Caco-2 (cell line): ENCODE data around the gene CHI3L2. TPM values are rescaled to one million over a fixed set of nuclear protein-coding genes. Genes with fewer than 3 reads are reported as not detected.

ENCODE experiments used
- BruUV-seq: library from RNA; stranded (reverse); fragments of 400-500 nt; replicated peaks from 2 replicates; lab custom pipeline; 2021; lab: Mats Ljungman, UMichigan
- CTCF ChIA-PET: fragments of 300-600 bp; sonication (Branson Sonifier 250); formaldehyde crosslinking; loops from one replicate; lab custom pipeline; 2022; ENCODE audit warnings: antibody characterized with exemption; lab: Charles Lee
- POLR2A ChIA-PET: fragments of 300-600 bp; sonication (Branson Sonifier 250); formaldehyde crosslinking; loops from one replicate; lab custom pipeline; 2022; ENCODE audit warnings: antibody characterized with exemption; lab: Charles Lee
- DNase-seq, 2 experiments: peaks; one replicate each; pipeline versions ENCODE4 v3.0.0 to v3.0.0-alpha.2; 2020 to 2022
- H3K27me3 ChIP-seq: replicated peaks from 2 replicates; pipeline ENCODE4 v1.6.0; 2011; ENCODE audit warnings: low read length; ENCODE audit not compliant: control insufficient read depth, insufficient read depth
- H3K36me3 ChIP-seq: 2 replicates; pipeline ENCODE4 v1.5.1; 2011; ENCODE audit warnings: low read length; ENCODE audit not compliant: control insufficient read depth, insufficient read depth
- H3K4me1 ChIP-seq: fragments of 250-450 bp; sonication (Bioruptor Pico); 2 replicates; pipeline ENCODE4 v1.5.1; 2020; ENCODE audit warnings: mild to moderate bottlenecking
- H3K4me3 ChIP-seq: 2 replicates; pipeline ENCODE4 v1.5.1; 2011; ENCODE audit warnings: low read depth, mild to moderate bottlenecking, control low read depth, low read length
- H3K9me3 ChIP-seq: fragments of 250-450 bp; sonication (Bioruptor Pico); 2 replicates; pipeline ENCODE4 v1.5.1; 2020; ENCODE audit warnings: mild to moderate bottlenecking, moderate library complexity
- H3K27ac Mint-ChIP-seq: one replicate; pipeline ENCODE4 v1.8.0; 2022; ENCODE audit warnings: mixed read lengths; ENCODE audit not compliant: unreplicated experiment
- H3K27me3 Mint-ChIP-seq: one replicate; pipeline ENCODE4 v1.8.0; 2022; ENCODE audit warnings: mixed read lengths; ENCODE audit not compliant: insufficient read depth, unreplicated experiment
- H3K36me3 Mint-ChIP-seq: one replicate; pipeline ENCODE4 v1.8.0; 2022; ENCODE audit warnings: mild to moderate bottlenecking, mixed read lengths; ENCODE audit not compliant: insufficient read depth, unreplicated experiment
- H3K4me1 Mint-ChIP-seq: one replicate; pipeline ENCODE4 v1.8.0; 2022; ENCODE audit warnings: low read depth, mixed read lengths; ENCODE audit not compliant: unreplicated experiment
- H3K4me3 Mint-ChIP-seq: one replicate; pipeline ENCODE4 v1.8.0; 2022; ENCODE audit warnings: mild to moderate bottlenecking, moderate library complexity, mixed read lengths; ENCODE audit not compliant: unreplicated experiment
- H3K9me3 Mint-ChIP-seq: one replicate; pipeline ENCODE4 v1.8.0; 2022; ENCODE audit warnings: mixed read lengths; ENCODE audit not compliant: unreplicated experiment
- CTCF ChIP-seq, 2 experiments: fragments of 200-600 bp in 1 of 2; IDR thresholded peaks; 1 replicate in 1 of 2; 2 replicates in 1 of 2; pipeline versions ENCODE4 v1.5.1 to v1.8.0; 2011 to 2022; ENCODE audit warnings: antibody characterized with exemption in 1 of 2, control low read depth in 1 of 2, inconsistent platforms in 1 of 2, low read depth in 1 of 2, low read length in 1 of 2, mild to moderate bottlenecking in 1 of 2, moderate library complexity in 1 of 2; ENCODE audit not compliant: insufficient read depth in 1 of 2, severe bottlenecking in 1 of 2, unreplicated experiment in 1 of 2
- intact Hi-C: fragments of 100-400 bp; cut with micrococcal nuclease; formaldehyde crosslinking; loops from one replicate; pipeline ENCODE4 v1.10.0; 2022; ENCODE audit not compliant: unreplicated experiment
- total RNA-seq: library from RNA; stranded (reverse); gene quantifications from 2 replicates; pipeline ENCODE4 v1.2.3, GENCODE V29; 2022

Gene CHI3L2
- total RNA-seq, 1 experiment from 2014 or later = not detected

GRCh38 chr1:111253876-111254275 is 26.4 kb downstream of the CHI3L2 start:
- ChIA-PET CTCF (no interaction called here), POLR2A (no interaction called here)
- Histone ChIP-seq H3K27me3 (no peaks in the 10 kb centered on the region), H3K9me3 (no peaks in the 10 kb centered on the region), H3K4me3 (no peak overlapping the region), H3K36me3 (no peaks in the 10 kb centered on the region), H3K4me1 (no peaks in the 10 kb centered on the region)
- Mint-ChIP-seq H3K9me3 (no peaks in the 10 kb centered on the region), H3K4me3 (no peak overlapping the region), H3K27me3 (no peaks in the 10 kb centered on the region), H3K36me3 (no peaks in the 10 kb centered on the region), H3K4me1 (no peaks in the 10 kb centered on the region), H3K27ac (no peak overlapping the region)
- TF ChIP-seq CTCF (IDR thresholded peaks at IDR 0.05; ENCODE audit: insufficient read depth in 1 of 2, low read depth in 1 of 2, low read length in 1 of 2, severe bottlenecking in 1 of 2, unreplicated experiment in 1 of 2) = no peak
- DNase-seq = no peak
- BruUV-seq = no TSS peak
- intact Hi-C loops = no loop called here

- peaks cover 4% of the 10 kb centered on the region; the same call in 1 of the 2 replicates for H3K4me1 ChIP-seq
- intact Hi-C loops = no loop called here
- H3K9me3 ChIP-seq = no peaks in the 10 kb centered on the region
- POLR2A ChIA-PET = no interaction called here
- Mint-ChIP-seq H3K4me3 (no peak overlapping the region), H3K27me3 (no peaks in the 10 kb centered on the region), H3K9me3 (no peaks in the 10 kb centered on the region), H3K27ac (no peak overlapping the region), H3K36me3 (no peaks in the 10 kb centered on the region), H3K4me1 (no peaks in the 10 kb centered on the region)
- DNase-seq = no peak
- H3K27me3 ChIP-seq = no peaks in the 10 kb centered on the region
- no TSS peak for BruUV-seq
- TF ChIP-seq CTCF (IDR thresholded peaks at IDR 0.05; ENCODE audit: insufficient read depth in 1 of 2, low read depth in 1 of 2, low read length in 1 of 2, severe bottlenecking in 1 of 2, unreplicated experiment in 1 of 2) = no peak
- no peaks in the 10 kb centered on the region for H3K36me3 ChIP-seq
- CTCF ChIA-PET = no interaction called here
- H3K4me3 ChIP-seq = no peak overlapping the region
Observed at GRCh38 chr1:111256988-111257658, 29.6 kb downstream of the CHI3L2 start.

GRCh38 chr1:111267801-111268508 is 40.4 kb downstream of the CHI3L2 start:
- H3K36me3 Mint-ChIP-seq = no peaks in the 10 kb centered on the region
- H3K4me1 ChIP-seq = no peaks in the 10 kb centered on the region
- H3K27me3 ChIP-seq = no peaks in the 10 kb centered on the region
- no peak overlapping the region for H3K4me3 ChIP-seq
- H3K27ac Mint-ChIP-seq = no peak overlapping the region
- H3K27me3 Mint-ChIP-seq = no peaks in the 10 kb centered on the region
- no peaks in the 10 kb centered on the region for H3K9me3 Mint-ChIP-seq
- ChIA-PET CTCF (no interaction called here), POLR2A (no interaction called here)
- no peaks in the 10 kb centered on the region for H3K4me1 Mint-ChIP-seq
- H3K9me3 ChIP-seq = no peaks in the 10 kb centered on the region
- intact Hi-C loops = no loop called here
- BruUV-seq = no TSS peak
- DNase-seq = no peak
- no peak for TF ChIP-seq CTCF (IDR thresholded peaks at IDR 0.05; ENCODE audit: insufficient read depth in 1 of 2, low read depth in 1 of 2, low read length in 1 of 2, severe bottlenecking in 1 of 2, unreplicated experiment in 1 of 2)
- H3K4me3 Mint-ChIP-seq = no peak overlapping the region
- H3K36me3 ChIP-seq = no peaks in the 10 kb centered on the region
